Fibroblast of skin of scalp (primary cell): ENCODE data around the gene MAP6D1.
"Not testable (repeated sequence)": the region's sequence is repeated elsewhere in the genome, so short reads cannot be mapped to it uniquely, and the experiment has no call there.

Experiments
- DNase-seq: peaks from one replicate; pipeline ENCODE4 v3.0.0-alpha.2; 2013

Gene MAP6D1

GRCh38 chr3:183796372-183796771, 29.0 kb downstream of the MAP6D1 start:
- no peak for DNase-seq

- no peak for DNase-seq
Observed at GRCh38 chr3:183794452-183794851, 30.9 kb downstream of the MAP6D1 start.

GRCh38 chr3:183792976-183793375, 32.4 kb downstream of the MAP6D1 start:
- no peak for DNase-seq

DNA sequence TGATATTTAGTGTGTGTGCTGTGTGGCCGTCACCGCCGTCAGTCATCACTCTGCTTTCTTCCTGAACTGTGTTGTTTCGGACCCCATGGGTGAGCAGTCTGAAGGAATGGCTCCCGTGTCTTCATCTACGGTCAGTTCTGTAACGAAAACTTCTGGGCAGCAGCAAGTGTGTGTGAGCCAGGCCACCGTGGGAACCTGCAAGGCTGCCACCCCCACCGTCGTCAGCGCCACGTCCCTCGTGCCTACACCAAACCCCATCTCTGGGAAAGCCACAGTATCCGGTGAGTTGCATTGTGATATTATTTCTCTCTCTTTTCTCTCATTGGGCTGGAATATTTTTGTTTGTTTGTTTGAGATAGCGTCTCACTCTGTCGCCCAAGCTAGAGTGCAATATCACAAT, 34.7 kb downstream of the MAP6D1 start:
- DNase-seq: no peak

GRCh38 chr3:183789826-183790225, 35.6 kb downstream of the MAP6D1 start:
- no peak for DNase-seq

GRCh38 chr3:183784503-183784902, 40.9 kb downstream of the MAP6D1 start:
- not testable (repeated sequence) for DNase-seq

GRCh38 chr3:183782576-183783276, 42.7 kb downstream of the MAP6D1 start:
- no peak for DNase-seq

- DNase-seq: no peak
Observed at GRCh38 chr3:183781246-183781645, 44.1 kb downstream of the MAP6D1 start.

- no peak for DNase-seq
Observed at GRCh38 chr3:183779896-183780465, 45.4 kb downstream of the MAP6D1 start.

DNA sequence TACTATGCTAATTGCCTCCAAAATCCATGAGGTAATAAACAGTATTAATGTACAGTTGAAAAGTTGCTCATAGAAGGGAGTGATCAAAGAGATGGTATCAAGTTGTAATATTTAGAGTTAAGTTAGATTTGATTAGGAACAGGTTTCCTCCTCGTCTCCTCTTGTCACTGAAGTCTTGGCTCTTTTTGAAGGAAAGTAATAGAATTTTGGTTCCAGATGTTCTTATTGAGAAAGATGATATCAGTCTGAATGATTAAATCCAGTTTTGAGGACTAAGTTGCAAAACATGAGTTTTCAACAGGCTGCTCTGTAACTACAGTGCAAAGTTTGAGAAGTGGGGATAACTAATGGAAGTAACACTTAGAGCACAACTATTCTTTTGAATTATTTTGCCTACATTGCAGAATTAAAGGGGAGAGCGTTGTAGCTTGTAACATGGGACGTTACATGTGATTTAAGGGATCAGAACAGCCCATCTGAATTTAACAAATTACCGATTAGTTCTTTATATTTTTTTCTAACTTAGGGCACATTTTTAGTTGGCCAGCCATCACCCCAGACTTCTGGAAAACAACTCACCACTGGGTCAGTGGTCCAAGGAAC, 48.3 kb downstream of the MAP6D1 start:
- DNase-seq: no peak

DNA sequence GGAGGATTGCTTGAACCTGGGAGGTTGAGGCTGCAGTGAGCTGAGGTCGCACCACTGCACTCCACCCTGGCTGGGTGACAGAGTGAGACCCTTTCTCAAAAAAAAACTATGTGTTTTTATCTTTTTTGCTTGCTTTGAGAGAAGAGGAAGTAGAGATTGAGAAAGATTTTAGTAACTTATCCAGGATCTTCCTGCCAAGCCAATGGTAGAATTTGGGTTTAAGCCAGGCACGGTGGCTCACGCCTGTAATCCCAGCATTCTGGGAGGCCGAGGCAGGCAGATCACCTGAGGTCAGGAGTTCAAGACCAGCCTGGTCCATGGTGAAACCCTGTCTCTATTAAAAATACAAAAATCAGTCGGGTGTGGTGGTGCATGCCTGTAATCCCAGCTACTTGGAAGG, 48.9 kb downstream of the MAP6D1 start:
- not testable (repeated sequence) for DNase-seq

GRCh38 chr3:183775781-183776180, 49.6 kb downstream of the MAP6D1 start:
- DNase-seq: no peak

DNA sequence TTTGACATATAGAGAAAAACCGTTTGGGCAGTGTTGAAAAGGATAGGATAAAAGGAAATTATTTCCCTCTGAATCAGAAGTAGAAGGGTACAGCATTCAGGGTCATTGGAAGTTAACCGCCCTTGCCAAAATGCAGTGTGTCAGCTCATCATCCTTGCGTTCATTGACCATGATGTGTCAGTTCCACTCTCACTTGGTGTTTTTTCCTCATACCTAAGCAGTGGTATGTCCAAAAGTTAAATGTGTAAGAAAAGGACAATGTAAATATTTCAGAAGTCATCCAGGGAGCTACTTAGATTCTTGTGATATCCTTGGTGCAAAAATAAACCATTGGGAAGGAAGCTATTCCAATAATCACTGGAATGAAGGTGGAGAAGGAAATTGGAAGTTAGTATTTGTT, 50.7 kb downstream of the MAP6D1 start:
- DNase-seq: peak; percentile 7

- no peak for DNase-seq
Observed at GRCh38 chr3:183769453-183769852, 55.9 kb downstream of the MAP6D1 start.

GRCh38 chr3:183768114-183768513, 57.3 kb downstream of the MAP6D1 start:
- DNase-seq: no peak

DNA sequence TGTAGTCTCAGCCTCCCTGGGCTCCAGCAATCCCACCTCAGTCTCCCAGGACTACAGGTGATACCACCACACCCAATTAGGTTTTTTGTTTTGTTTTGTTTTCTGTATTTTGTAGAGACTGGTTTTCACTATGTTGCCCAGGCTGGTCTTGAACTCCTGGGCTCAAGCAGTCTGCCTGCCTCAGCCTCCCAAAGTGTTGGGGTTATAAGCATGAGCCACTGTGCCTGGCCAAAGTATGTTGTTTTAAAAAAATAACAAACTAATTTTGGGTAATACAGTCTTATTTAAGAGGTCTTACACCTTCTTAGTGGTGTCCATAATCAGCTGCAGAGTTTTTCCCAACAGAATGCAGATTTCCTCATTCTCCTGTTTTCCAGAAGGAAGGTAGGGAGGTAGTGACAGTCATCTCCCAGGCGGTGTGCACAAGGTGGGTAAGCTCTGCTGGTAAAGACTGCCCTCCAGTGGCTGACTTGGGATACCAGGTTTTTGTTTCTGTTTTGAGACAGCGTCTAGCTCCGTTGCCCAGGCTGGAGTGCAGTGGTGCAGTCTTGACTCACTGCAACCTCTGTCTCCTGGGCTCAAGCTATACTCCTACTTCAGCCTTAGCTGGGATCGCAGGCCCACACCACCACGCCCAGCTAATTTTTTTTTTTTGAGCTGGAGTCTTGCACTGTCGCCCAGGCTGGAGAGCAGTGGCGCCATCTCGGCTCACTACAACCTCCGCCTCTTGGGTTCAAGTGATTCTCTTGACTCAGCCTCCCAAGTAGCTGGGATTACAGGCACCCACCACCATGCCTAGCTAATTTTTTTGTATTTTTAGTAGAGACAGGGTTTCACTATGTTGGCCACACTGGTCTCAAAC, 58.4 kb downstream of the MAP6D1 start:
- peak; percentile 63 for DNase-seq

DNA sequence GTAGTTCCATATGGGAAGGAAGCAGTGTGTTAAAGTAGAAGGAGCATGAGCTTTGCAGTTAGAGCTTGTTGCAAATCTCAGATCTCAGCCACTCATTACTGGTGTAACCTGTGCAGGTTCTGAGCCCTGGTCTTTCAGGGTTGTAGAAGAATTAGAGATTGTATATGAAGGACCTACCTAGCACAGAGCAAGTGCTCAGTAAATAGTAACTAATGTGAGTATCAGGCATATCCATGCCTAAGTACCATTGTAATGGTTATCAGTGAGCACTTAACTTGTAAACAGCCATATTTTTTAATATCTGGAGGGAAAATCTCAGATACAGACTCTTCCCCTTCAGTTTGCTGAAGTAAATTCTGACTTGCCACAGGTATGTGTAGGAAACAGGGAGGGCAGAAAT, 59.3 kb downstream of the MAP6D1 start:
- no peak for DNase-seq
